Measurements from ENCODE around the gene FAM234A. TPM values are rescaled to one million over a fixed set of nuclear protein-coding genes. Genes with fewer than 3 reads are reported as not detected.

The FAM234A gene
- total RNA-seq, 1 donor from 2014 or later, result 20.7 TPM

GRCh38 chr16:283033-283805 is 48.6 kb downstream of the FAM234A start, which contains the start of gene PDIA2:
Gene PDIA2, plus strand, starts transcription at chr16:283164. Its CDS starts 6 bp downstream, at chr16:283170.
- DNase-seq, result no peak

GRCh38 chr16:284204-285120 is 49.8 kb downstream of the FAM234A start:
- DNase-seq, result no peak

DNA sequence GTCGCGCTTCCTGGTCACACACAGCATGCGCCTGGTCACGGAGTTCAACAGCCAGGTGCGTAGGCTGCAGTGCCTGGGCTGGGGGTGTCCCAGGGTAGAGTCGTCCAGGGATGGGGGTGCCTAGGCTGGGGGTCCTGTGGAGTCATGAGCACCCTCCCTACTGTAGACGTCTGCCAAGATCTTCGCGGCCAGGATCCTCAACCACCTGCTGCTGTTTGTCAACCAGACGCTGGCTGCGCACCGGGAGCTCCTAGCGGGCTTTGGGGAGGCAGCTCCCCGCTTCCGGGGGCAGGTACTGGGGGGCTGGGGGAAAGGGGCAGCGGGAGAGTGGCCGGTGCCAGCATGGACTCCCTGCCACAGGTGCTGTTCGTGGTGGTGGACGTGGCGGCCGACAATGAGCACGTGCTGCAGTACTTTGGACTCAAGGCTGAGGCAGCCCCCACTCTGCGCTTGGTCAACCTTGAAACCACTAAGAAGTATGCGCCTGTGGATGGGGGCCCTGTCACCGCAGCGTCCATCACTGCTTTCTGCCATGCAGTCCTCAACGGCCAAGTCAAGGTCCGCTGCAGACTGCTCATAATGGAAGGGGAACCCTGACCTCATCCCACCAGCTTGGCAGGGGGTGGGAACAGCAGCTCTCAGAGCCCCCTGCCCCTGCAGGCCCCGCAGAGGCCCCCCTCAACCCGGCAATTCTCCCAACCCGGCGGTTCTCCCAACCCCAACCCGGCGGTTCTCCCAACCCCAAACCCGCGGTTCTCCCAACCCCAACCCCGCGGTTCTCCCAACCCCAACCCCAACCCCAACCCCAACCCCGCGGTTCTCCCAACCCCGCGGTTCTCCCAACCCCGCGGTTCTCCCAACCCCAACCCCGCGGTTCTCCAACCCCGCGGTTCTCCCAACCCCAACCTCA is 50.8 kb downstream of the FAM234A start:
- no peak for DNase-seq

DNA sequence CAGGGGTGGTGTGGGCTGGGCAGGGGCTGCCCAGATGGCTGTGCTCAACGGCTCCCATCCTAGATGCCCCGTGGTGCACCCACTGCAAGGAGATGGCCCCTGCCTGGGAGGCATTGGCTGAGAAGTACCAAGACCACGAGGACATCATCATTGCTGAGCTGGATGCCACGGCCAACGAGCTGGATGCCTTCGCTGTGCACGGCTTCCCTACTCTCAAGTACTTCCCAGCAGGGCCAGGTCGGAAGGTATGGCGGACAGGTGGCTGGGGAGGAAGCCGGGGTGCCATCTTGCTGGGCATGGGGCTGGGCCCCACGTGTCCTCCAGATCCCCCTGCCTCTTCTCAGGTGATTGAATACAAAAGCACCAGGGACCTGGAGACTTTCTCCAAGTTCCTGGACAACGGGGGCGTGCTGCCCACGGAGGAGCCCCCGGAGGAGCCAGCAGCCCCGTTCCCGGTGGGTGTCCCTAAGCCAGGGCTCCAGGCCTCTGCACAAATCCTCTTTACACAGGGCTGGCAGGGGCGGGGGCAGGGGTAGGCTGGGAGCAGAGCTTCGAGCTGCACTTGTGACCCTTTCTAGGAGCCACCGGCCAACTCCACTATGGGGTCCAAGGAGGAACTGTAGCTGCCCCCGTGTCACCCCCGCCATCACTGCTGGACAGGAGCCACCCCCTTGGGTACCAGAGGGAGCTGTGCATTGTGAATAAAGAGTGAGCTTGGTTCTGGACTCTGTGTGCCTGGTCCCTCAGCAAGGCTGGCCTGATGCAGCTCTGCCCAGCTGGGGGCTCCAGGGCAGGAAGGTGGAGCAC is 52.1 kb downstream of the FAM234A start:
- DNase-seq, result no peak

GRCh38 chr16:287298-287811 is 52.7 kb downstream of the FAM234A start:
- no peak for DNase-seq

DNA sequence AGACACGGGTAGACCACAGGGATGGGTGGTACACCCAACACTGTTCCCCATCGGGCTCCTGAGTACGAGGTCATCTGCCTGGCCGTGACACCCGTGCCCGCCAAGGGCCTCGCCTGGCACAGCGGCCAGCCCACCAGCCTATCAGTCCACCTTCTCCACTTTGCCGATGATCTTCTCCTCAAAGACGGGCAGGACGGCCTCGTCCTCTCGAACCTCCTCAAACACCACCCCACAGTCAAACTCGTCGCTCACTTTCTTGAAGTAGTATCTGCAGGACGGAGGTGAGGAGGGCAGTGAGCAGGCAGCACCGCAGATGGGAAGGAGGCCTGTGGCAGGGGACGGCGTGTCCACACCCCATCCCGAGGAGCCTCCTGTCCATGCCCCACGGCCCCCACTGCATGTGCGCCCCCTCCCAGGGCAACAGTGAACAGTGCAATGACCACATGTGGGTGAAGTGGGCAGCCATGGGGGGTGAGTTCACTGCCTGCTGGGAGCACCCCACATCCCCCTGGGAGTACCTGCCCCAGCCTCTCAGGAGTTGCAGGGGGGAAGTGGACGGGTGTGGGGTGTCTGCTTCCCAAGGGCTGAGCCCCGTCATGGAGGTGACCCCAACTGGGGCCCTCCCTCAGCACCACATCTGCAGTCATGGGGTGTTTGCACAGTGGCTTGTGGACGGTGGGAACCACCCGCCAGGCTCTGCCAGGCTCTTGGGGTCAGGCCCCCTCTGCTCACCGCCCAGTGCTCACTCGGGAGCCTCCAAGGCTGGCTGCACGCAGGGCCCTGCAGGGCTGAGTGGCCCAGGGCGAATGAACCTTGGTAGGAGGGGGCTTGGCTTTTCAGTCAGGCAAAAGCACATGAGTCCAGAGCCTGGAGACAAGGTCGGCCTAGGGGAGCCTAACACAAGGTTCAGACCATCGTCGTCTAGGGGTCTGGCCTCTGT is 53.6 kb downstream of the FAM234A start:
- DNase-seq, result no peak

DNA sequence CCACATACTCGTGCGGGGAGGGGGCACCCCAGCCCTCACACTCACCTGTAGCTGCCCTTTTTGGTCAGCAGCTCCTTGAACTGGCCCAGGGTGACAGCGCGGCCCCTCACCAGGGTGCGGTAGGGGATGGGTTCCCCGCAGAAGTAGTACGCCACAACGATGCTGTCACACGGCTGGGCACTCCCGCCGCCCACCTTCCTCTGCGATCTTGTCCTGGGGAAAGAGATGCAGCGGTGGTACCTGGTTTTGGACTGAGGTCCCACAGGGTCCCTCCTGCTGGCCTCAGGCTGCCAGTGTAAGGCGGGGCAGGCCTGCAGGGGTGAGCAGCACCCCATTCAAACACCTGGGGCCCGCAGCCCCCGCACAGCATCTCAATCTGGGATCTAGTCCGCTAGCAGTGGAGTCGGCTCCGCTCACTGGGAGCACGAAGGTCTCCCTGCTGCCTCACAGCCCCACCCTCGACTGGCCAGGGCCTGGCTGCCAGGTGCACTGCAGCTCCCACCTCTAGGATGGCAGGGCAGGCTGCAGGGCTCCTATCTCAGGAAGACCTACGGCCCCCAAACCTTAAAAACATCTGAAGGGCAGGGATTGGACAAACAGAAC is 54.9 kb downstream of the FAM234A start:
- DNase-seq, result no peak

GRCh38 chr16:290015-290680 is 55.5 kb downstream of the FAM234A start:
- DNase-seq, result no peak

DNA sequence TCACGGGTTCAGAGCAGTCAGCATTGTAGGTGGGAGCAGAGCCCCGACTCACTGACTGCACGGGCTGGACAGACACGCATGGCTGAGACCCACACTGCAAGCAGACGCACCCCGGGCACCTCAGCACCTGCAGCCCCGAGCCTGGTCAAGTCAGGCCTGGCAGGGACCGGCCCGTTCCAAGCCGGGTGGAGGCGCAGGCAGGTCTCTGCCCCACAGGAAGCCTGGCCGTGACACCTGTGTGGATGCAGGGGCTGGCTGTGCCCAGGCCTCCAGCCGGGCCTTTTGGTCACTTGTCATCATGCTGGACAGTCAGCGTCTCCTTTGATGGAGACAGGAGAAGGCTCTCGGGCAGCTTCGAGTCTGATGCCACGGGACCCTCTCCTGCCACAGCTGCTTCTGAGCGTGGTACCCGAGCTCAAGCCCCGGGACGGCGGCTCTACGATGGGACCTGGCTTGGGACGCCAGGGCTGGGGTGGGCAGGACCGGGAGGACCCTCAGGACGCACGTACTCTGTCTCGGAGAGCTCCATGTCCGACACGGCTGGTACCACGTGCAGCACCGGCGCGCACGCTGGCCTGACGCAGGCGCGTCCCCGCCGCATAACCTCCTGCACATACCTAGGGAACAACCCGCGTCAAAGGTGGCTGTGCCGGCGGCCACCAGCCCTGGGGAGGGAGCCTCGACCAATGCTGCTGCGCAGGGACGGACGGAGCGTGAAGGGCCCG is 56.2 kb downstream of the FAM234A start:
- DNase-seq, result no peak

- DNase-seq, result no peak
Observed at GRCh38 chr16:291539-291938, 56.9 kb downstream of the FAM234A start.

DNA sequence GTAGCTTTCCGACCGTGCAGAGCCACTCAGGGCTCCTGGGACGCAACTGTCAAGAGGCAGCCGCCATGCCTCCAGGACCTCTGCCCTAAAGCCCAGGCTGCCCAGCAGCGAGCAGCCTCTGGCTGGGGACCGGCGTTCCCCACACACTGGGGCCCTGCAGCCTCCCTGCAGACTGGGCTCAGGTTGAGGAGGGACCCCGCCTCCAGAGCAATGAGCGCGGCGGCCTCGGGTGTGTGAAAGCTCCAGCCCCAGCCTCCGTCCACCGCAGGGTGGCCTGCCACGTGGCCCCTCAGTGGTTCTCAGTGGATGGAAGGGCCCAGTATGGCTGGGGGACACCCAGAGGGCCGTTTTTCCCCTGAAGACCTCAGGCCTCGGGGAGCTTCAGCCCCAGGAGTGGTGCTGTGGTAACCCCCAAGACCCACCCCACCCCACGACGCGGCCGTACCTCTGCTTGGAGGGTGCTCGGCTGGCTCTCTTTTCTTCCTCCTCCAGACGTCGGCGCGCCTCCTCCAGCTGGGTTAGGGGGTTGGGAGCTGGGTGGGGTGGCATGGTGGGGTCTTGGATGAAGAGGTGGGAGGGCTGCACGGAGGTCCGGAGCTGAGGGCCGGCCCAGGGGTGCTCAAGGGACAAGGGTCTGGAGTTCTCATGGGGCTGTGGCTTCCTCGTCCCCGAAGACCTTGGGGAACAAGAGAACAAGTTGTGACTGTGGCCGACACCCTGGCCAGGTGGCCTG is 58.6 kb downstream of the FAM234A start:
- DNase-seq, result no peak

- no peak for DNase-seq
Observed at GRCh38 chr16:296276-296675, 61.7 kb downstream of the FAM234A start.

- DNase-seq, result no peak
Observed at GRCh38 chr16:296806-297510, 62.3 kb downstream of the FAM234A start.

GRCh38 chr16:297832-298231 is 63.2 kb downstream of the FAM234A start:
- no peak for DNase-seq

GRCh38 chr16:301235-301634 is 66.6 kb downstream of the FAM234A start:
- DNase-seq, result no peak

DNA sequence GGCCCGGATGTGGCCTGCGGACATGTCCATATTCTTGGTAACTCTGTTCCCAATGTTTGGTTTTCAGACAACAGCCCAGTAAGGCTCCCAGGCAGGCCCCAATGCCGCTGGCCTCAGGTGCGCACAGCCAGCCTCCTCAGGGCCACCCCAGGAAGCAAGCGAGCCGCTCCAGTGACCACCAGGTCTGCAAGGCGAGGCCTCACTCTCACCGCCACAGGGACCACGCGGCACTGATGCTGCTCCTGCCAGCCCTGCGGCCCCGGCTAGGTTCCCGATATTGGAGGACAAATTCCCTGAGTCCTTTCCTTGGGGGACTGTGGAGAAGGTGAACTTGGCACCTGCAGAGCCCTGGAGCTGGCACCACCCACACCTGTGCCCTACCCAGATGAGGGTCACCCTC is 67.3 kb downstream of the FAM234A start:
- DNase-seq, result no peak

Data from occipital lobe (tissue), 2 donors.